ENCODE results near the gene CNTN5. TPM values are rescaled to one million over a fixed set of nuclear protein-coding genes. Genes with fewer than 3 reads are reported as not detected.

The CNTN5 gene
- total RNA-seq, 1 donor from 2014 or later = 1.6 TPM

- peaks cover 2% of the 10 kb centered on the region for H3K9me3 Mint-ChIP-seq (ENCODE audit: unreplicated experiment)
- no peaks in the 10 kb centered on the region for H3K4me1 Mint-ChIP-seq (ENCODE audit: low read depth, unreplicated experiment)
- no peak overlapping the region for H3K4me3 Mint-ChIP-seq (ENCODE audit: unreplicated experiment)
Measured at GRCh38 chr11:99687320-99687719, 666.6 kb downstream of the CNTN5 start.

GRCh38 chr11:99693941-99694492 lies 673.3 kb downstream of the CNTN5 start:
- Mint-ChIP-seq H3K4me3 (ENCODE audit: unreplicated experiment) (no peak overlapping the region), H3K9me3 (ENCODE audit: unreplicated experiment) (peaks cover 2% of the 10 kb centered on the region), H3K27ac (ENCODE audit: unreplicated experiment) (no peak overlapping the region), H3K27me3 (ENCODE audit: unreplicated experiment) (peaks cover 1% of the 10 kb centered on the region), H3K4me1 (ENCODE audit: low read depth, unreplicated experiment) (no peaks in the 10 kb centered on the region), H3K36me3 (ENCODE audit: unreplicated experiment) (no peaks in the 10 kb centered on the region)
- TF ChIP-seq CTCF (IDR thresholded peaks at IDR 0.05; ENCODE audit: partially characterized antibody, unreplicated experiment) = no peak
- no peak for DNase-seq

More at GRCh38 chr11:99687320-99687719, 666.6 kb downstream of the CNTN5 start:
- Mint-ChIP-seq H3K27ac (ENCODE audit: unreplicated experiment) (no peak overlapping the region), H3K27me3 (ENCODE audit: unreplicated experiment) (no peaks in the 10 kb centered on the region), H3K36me3 (ENCODE audit: unreplicated experiment) (no peaks in the 10 kb centered on the region)
- no peak for TF ChIP-seq CTCF (IDR thresholded peaks at IDR 0.05; ENCODE audit: partially characterized antibody, unreplicated experiment)
- no peak for DNase-seq

GRCh38 chr11:99695106-99695505 lies 674.4 kb downstream of the CNTN5 start:
- Mint-ChIP-seq H3K9me3 (ENCODE audit: unreplicated experiment) (no peaks in the 10 kb centered on the region), H3K27me3 (ENCODE audit: unreplicated experiment) (peaks cover 1% of the 10 kb centered on the region), H3K27ac (ENCODE audit: unreplicated experiment) (no peak overlapping the region), H3K36me3 (ENCODE audit: unreplicated experiment) (no peaks in the 10 kb centered on the region), H3K4me1 (ENCODE audit: low read depth, unreplicated experiment) (no peaks in the 10 kb centered on the region), H3K4me3 (ENCODE audit: unreplicated experiment) (no peak overlapping the region)
- no peak for TF ChIP-seq CTCF (IDR thresholded peaks at IDR 0.05; ENCODE audit: partially characterized antibody, unreplicated experiment)
- DNase-seq = no peak

GRCh38 chr11:99706848-99707247 lies 686.1 kb downstream of the CNTN5 start:
- H3K27ac Mint-ChIP-seq (ENCODE audit: unreplicated experiment) = no peak overlapping the region
- no peaks in the 10 kb centered on the region for H3K9me3 Mint-ChIP-seq (ENCODE audit: unreplicated experiment)
- no peak for TF ChIP-seq CTCF (IDR thresholded peaks at IDR 0.05; ENCODE audit: partially characterized antibody, unreplicated experiment)
- H3K36me3 Mint-ChIP-seq (ENCODE audit: unreplicated experiment) = no peaks in the 10 kb centered on the region
- no peaks in the 10 kb centered on the region for H3K4me1 Mint-ChIP-seq (ENCODE audit: low read depth, unreplicated experiment)
- DNase-seq = no peak
- no peak overlapping the region for H3K4me3 Mint-ChIP-seq (ENCODE audit: unreplicated experiment)
- H3K27me3 Mint-ChIP-seq (ENCODE audit: unreplicated experiment) = no peaks in the 10 kb centered on the region

- H3K9me3 Mint-ChIP-seq (ENCODE audit: unreplicated experiment) = no peaks in the 10 kb centered on the region
- DNase-seq = no peak
- H3K36me3 Mint-ChIP-seq (ENCODE audit: unreplicated experiment) = no peaks in the 10 kb centered on the region
- H3K4me1 Mint-ChIP-seq (ENCODE audit: low read depth, unreplicated experiment) = no peaks in the 10 kb centered on the region
- no peaks in the 10 kb centered on the region for H3K27me3 Mint-ChIP-seq (ENCODE audit: unreplicated experiment)
- no peak overlapping the region for H3K4me3 Mint-ChIP-seq (ENCODE audit: unreplicated experiment)
- no peak overlapping the region for H3K27ac Mint-ChIP-seq (ENCODE audit: unreplicated experiment)
- no peak for TF ChIP-seq CTCF (IDR thresholded peaks at IDR 0.05; ENCODE audit: partially characterized antibody, unreplicated experiment)
Measured at GRCh38 chr11:99708928-99709672, 688.4 kb downstream of the CNTN5 start.
